Hematopoietic multipotent progenitor cell (in vitro differentiated cells): ENCODE data around the gene CFHR5. TPM values are rescaled to one million over a fixed set of nuclear protein-coding genes. Genes with fewer than 3 reads are reported as not detected.
"Not testable (repeated sequence)": the region's sequence is repeated elsewhere in the genome, so short reads cannot be mapped to it uniquely, and the experiment has no call there.

Experiments used
- DNase-seq, 3 donors: peaks; one replicate each; pipeline ENCODE4 v3.0.0-alpha.2; 2011 to 2015; ENCODE audit warnings: low read depth in 2 of 3, low spot score in 2 of 3
- small RNA-seq: library from RNA; depleted of rRNA; stranded (forward); fragments of <200 nt; gene quantifications from one replicate; pipeline ENCODE3, GENCODE V24; 2012
- total RNA-seq: library from RNA; depleted of rRNA; stranded (reverse); fragments of >200 nt; gene quantifications from one replicate; pipeline ENCODE4 v1.2.3, GENCODE V29; 2012

The CFHR5 gene
- total RNA-seq, 1 donor, result under 0.01 TPM

DNA sequence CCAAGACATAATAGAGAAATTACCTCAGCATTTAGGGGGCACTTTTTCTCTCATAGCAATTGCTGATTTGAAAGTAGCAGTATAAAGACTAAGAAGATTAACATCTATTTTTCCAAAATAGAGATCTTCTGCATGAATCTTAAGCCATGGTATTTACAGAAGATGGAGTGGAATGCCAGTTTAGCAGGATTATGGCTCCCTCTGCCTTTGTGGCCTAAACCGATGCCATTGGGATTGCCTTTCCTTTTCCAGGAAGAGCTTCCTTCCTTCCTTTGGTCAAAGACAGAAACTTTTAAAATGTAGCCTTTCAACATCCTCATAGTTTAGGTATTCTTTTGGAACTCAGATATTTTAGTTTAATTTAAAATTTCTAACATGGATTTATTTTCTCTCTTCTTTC is 39.4 kb downstream of the CFHR5 start:
- no peak for DNase-seq

DNA sequence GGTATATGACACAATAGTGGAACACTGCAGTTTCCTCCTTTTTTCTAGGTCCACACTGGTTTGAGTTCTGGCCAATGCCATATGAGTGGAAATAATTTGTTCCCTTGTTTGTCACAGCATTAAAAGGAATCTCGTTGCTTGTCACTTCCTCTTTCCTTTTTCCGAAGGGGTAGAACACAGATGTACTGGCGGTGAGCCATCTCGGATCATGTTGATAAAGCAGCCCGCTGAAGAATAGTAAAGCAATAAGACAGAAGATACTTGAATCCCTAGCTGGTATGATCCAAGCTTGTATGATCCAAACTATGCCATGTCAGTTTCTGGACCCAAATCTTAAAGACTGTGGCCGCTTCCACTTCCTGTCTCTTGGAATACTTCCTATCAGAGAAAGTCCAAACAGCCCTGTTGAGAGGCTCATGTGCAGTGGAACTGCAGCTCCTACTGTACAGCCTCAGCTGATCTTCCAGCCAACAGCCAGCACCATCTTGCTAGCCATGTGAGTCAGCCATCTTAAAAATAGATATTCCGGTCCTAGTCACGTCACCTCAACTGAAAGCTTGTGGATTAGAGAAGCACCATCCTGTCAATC is 40.3 kb downstream of the CFHR5 start:
- DNase-seq, result peak in 1 of 3 donors; percentile 21

DNA sequence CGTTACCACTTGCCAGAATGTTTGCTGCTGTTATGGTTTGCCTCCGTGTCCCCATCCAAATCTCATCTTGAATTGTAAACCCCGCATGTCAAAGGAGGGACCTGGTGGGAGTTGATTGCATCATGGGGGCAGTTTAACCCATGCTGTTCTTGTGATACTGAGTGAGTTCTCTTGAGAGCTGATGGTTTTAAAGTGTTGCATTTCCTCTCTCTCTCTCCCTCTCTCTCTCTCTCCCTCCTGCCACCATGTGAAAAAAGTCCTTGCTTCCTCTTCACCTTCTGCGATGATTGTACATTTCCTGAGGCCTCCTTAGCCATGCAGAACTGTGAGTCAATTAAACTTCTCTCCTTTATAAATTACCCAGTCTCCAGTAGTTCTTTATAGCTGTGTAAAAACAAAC is 44.4 kb downstream of the CFHR5 start:
- DNase-seq, result peak in 2 of 3 donors; percentile 6 to 51

DNA sequence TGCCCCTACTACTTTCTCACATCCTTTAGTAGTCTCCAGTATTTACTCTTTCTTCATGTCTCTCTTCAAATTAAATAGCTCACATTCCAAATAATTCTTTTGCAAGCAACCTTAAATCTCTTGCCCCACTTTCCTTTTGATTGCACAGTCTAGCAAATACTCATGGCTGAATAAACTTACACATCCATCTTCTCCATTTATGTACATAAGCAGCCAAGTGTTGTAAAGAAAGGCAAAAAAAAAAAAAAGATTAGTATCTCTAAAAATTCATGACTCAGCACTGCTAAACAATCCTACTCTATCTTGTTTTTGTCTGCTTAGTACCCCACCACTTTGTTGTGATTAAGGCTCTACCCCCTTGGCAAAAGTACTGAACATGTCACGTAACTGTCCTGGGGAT is 47.1 kb downstream of the CFHR5 start:
- DNase-seq, result no peak

DNA sequence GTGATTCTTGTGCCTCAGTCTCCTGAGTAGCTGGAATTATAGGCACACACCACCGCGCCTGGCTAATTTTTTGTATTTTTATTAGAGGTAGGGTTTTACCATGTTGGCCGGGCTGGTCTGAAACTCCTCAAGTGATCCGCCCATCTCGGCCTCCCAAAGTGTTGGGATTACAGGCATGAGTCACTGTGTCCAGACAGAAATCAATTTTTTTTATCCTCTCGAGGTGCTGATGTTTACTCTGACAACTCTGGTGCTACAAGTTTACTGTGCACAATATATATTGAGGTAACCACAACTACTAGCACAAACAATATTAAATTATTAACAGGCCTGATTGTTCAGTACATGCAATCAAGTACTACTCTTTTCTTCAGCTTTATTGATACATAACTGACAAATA is 50.0 kb downstream of the CFHR5 start:
- DNase-seq, result no peak

- DNase-seq, result no peak
These were observed 52.4 kb downstream of the CFHR5 start for GRCh38 chr1:197029749-197030148.

DNA sequence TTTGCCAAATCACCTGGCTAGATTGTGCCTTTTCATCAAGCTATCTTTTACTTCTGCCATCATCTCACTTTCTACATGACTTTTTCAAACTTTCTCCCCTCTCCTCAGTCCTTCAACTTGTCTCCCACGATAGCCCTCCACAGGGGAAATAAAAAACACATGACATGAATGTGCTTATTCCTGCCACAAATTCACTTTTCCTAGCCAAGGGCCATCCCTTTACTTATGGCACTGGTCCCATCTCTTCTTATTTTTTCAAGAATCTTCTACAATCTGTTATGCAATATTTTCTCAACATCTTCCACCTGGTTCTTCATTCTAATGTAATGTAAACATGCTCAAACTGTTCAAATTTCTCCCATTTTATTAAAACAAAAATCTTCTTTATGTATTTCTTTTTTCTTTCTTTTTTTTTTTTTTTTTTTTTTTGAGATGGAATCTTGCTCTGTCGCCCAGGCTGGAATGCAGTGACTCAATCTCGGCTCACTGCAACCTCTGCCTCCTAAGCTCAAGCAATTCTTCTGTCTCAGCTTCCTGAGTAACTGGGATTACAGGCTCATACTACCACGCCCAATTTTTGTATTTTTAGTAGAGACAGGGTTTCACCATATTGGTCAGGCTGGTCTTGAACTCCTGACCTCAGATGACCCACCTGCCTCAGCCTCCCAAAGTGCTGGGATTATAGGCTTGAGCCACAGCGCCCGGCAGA is 57.4 kb downstream of the CFHR5 start:
- DNase-seq, result not testable (repeated sequence)

- DNase-seq, result no peak
These were observed 59.5 kb downstream of the CFHR5 start for GRCh38 chr1:197036861-197037260.

DNA sequence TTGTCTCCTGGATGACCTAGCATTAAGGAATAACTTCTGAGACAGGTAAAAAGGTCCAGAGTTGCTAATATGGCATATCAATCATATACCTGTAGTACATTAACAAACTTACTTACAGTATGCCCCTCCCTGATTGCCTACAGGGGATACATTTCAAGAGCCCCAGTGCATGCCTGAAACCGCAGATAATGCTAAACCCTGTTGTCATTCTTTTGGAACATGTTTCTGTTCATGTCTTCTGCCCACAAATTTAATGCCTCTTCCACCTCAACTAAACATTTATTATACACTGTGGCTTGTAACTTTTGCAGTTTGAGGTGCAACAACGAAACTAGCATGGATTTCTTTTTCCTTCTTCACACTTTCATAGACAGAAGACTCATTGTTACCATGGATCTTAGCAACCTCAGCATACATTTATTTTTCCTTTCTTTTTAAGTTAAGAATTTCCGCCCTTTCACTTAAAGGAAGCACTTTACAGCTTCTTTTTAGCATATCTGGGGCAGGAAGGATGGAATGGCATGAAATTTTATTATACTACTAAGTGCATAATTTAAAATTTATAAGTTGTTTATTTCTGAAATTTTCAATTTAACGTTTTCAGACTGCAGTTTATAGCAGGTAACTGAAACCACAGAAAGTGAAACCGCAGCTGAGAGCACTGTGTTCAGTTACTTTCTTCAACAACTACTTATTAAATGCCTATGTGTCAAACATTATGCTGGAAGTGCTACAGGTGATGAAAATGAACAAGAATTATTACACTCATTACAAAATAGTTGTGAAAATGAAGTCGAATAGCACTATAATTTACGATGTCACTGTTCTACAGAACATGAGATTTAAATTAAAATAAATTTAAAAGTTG is 64.4 kb downstream of the CFHR5 start:
- DNase-seq, result no peak

GRCh38 chr1:197042676-197043341 is 65.5 kb downstream of the CFHR5 start:
- DNase-seq, result no peak

DNA sequence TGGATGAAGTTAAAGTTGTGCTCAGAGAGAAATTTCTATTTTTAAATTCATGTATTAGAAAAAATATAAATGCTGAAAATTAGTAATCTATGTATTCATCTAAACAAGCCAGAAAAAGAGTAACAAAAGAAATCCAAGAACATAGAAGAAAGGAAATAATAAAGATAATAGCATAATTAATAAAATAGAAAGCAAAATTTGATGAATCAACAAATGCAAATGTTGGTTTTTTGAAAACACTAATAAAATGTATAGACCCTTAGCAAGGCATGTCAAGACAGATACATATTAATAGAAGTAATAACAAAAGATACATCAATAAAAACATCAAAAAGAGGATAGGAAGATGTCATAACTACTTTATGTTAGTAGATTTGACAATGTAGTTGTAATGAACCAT is 71.7 kb downstream of the CFHR5 start:
- no peak for DNase-seq

Small RNAs within 50 kb of the gene (small RNA-seq; reads per million reads assigned to genes)
- gene AL139418.1, result not detected

Other genes starting within 250 kb of the CFHR5 start
- not detected for gene CFHR3, start 202.7 kb upstream of the CFHR5 start, total RNA-seq
- not detected for gene CFHR1, start 157.8 kb upstream of the CFHR5 start, total RNA-seq
- gene CFHR4, start 89.5 kb upstream of the CFHR5 start, total RNA-seq, result not detected
- gene CFHR2, start 33.8 kb upstream of the CFHR5 start, total RNA-seq, result not detected
- not detected for gene F13B, start 89.7 kb downstream of the CFHR5 start, total RNA-seq
- 1.3 TPM for gene ASPM, start 169.1 kb downstream of the CFHR5 start, total RNA-seq
- gene ZBTB41, start 223.7 kb downstream of the CFHR5 start, total RNA-seq, result 2.4 TPM